ENCODE data around the gene CTNNBIP1. TPM values are rescaled to one million over a fixed set of nuclear protein-coding genes. Genes with fewer than 3 reads are reported as not detected.

Gene CTNNBIP1
- total and polyA plus RNA-seq, 2 donors (not counting 1 experiment from before 2014, with no cell fraction given): 6.9 to 8.7 TPM

GRCh38 chr1:9865724-9866123 is 44.3 kb downstream of the CTNNBIP1 start:
- no peak overlapping the region for H3K9ac ChIP-seq (ENCODE audit: low read length)
- WGBS (ENCODE audit: insufficient coverage): 100% methylated on average over 2 of the region's 2 CpGs
- intact Hi-C loops (cut with micrococcal nuclease): loop anchor here (5.0 to 10.0 kb wide), 2 partner anchors 43 to 141 kb away; partner anchors contain the start of gene CLSTN1
- H3K27me3 ChIP-seq (replicated peaks in 1 of 4; ENCODE audit: control extremely low read depth in 1 of 4, control insufficient read depth in 3 of 4, insufficient read depth in 4 of 4, low read length in 3 of 4): no peaks in the 10 kb centered on the region
- H3K4me3 Mint-ChIP-seq: no peak overlapping the region
- POLR2A ChIA-PET: no interaction called here
- H4K20me1 ChIP-seq (ENCODE audit: control insufficient read depth, insufficient read depth, low read length, poor library complexity, severe bottlenecking): no peaks in the 10 kb centered on the region
- no peak overlapping the region for H3K27ac Mint-ChIP-seq
- peaks cover 0 to 8% of the 10 kb centered on the region in 2 donors for H3K4me1 ChIP-seq (ENCODE audit: control insufficient read depth in 2 of 2, insufficient read depth in 2 of 2, low read length in 2 of 2)
- no peak overlapping the region for H3K27ac ChIP-seq (ENCODE audit: low read length in 2 of 2)
- H2AFZ ChIP-seq (ENCODE audit: insufficient read depth, low read depth, low read length, poor library complexity, severe bottlenecking): no peak overlapping the region
- H3K27me3 Mint-ChIP-seq: no peaks in the 10 kb centered on the region
- no peaks in the 10 kb centered on the region for H3K9me3 Mint-ChIP-seq (ENCODE audit: insufficient read depth)
- peaks cover 3% of the 10 kb centered on the region for H3K4me1 Mint-ChIP-seq
- TF ChIP-seq EZH2 (IDR thresholded peaks at IDR 0.05; ENCODE audit: borderline replicate concordance, insufficient read depth, low read depth, low read length, poor library complexity, severe bottlenecking): no peak
- TF ChIP-seq CTCF (IDR thresholded peaks at IDR 0.05): no peak
- H3K36me3 ChIP-seq (replicated peaks in 1 of 2; ENCODE audit: control extremely low read depth in 1 of 2, control insufficient read depth in 1 of 2, extremely low read depth in 1 of 2, insufficient read depth in 2 of 2, low read length in 1 of 2): peaks cover 0 to 7% of the 10 kb centered on the region in 2 experiments
- CTCF ChIA-PET: interaction anchor here (0.8 to 14.9 kb wide), 11 partner anchors 10 to 251 kb away, joined by 3 to 281 read pairs (median 3); no protein-coding TSS in a partner anchor
- no peak for ATAC-seq (ENCODE audit: low read depth)
- peaks cover 6% of the 10 kb centered on the region for H3K79me2 ChIP-seq (ENCODE audit: control insufficient read depth, insufficient read depth, low read length)
- DNase-seq: no peak
- no peaks in the 10 kb centered on the region for H3K9me3 ChIP-seq (ENCODE audit: control extremely low read depth in 1 of 3, control insufficient read depth in 2 of 3, insufficient read depth in 1 of 3, low read length in 2 of 3)
- no peak overlapping the region for H3K4me3 ChIP-seq (ENCODE audit: control extremely low read depth in 1 of 5, extremely low read depth in 1 of 5, insufficient read depth in 1 of 5, low read depth in 2 of 5, low read length in 4 of 5)
- no peak overlapping the region for H3K4me2 ChIP-seq (replicated peaks; ENCODE audit: low read depth, low read length, poor library complexity, severe bottlenecking)

GRCh38 chr1:9863371-9863770 is 46.7 kb downstream of the CTNNBIP1 start:
- intact Hi-C loops (cut with micrococcal nuclease): loop anchor here (10.0 kb wide), 1 partner anchor 139 kb away; no protein-coding TSS in a partner anchor
- POLR2A ChIA-PET: interaction anchor here (0.6 kb wide), 1 partner anchor 67 kb away, joined by 3 read pairs; no protein-coding TSS in a partner anchor

More at GRCh38 chr1:9863371-9863770, 46.7 kb downstream of the CTNNBIP1 start:
- no peaks in the 10 kb centered on the region for H3K27me3 Mint-ChIP-seq
- H4K20me1 ChIP-seq (ENCODE audit: control insufficient read depth, insufficient read depth, low read length, poor library complexity, severe bottlenecking): no peaks in the 10 kb centered on the region
- H3K9me3 ChIP-seq (ENCODE audit: control extremely low read depth in 1 of 3, control insufficient read depth in 2 of 3, insufficient read depth in 1 of 3, low read length in 2 of 3): no peaks in the 10 kb centered on the region
- H3K9ac ChIP-seq (ENCODE audit: low read length): no peak overlapping the region
- peaks cover 3% of the 10 kb centered on the region for H3K4me1 Mint-ChIP-seq
- DNase-seq: no peak
- peaks cover 0 to 8% of the 10 kb centered on the region in 2 donors for H3K4me1 ChIP-seq (ENCODE audit: control insufficient read depth in 2 of 2, insufficient read depth in 2 of 2, low read length in 2 of 2)
- ATAC-seq (ENCODE audit: low read depth): no peak
- H3K4me2 ChIP-seq (replicated peaks; ENCODE audit: low read depth, low read length, poor library complexity, severe bottlenecking): no peak overlapping the region
- no peaks in the 10 kb centered on the region for H3K36me3 ChIP-seq (replicated peaks in 1 of 2; ENCODE audit: control extremely low read depth in 1 of 2, control insufficient read depth in 1 of 2, extremely low read depth in 1 of 2, insufficient read depth in 2 of 2, low read length in 1 of 2)
- H3K27me3 ChIP-seq (replicated peaks in 1 of 4; ENCODE audit: control extremely low read depth in 1 of 4, control insufficient read depth in 3 of 4, insufficient read depth in 4 of 4, low read length in 3 of 4): no peaks in the 10 kb centered on the region
- CTCF ChIA-PET: interaction anchor here (0.9 to 14.9 kb wide), 6 partner anchors 9 to 368 kb away, joined by 3 to 281 read pairs (median 10); no protein-coding TSS in a partner anchor
- H3K79me2 ChIP-seq (ENCODE audit: control insufficient read depth, insufficient read depth, low read length): peaks cover 6% of the 10 kb centered on the region
- no peak overlapping the region for H3K27ac ChIP-seq (ENCODE audit: low read length in 2 of 2)
- 94% methylated on average over 9 of the region's 10 CpGs for WGBS (ENCODE audit: insufficient coverage)
- no peaks in the 10 kb centered on the region for H3K9me3 Mint-ChIP-seq (ENCODE audit: insufficient read depth)
- no peak overlapping the region for H3K4me3 Mint-ChIP-seq
- H3K27ac Mint-ChIP-seq: no peak overlapping the region
- H2AFZ ChIP-seq (ENCODE audit: insufficient read depth, low read depth, low read length, poor library complexity, severe bottlenecking): no peak overlapping the region
- no peak overlapping the region for H3K4me3 ChIP-seq (ENCODE audit: control extremely low read depth in 1 of 5, extremely low read depth in 1 of 5, insufficient read depth in 1 of 5, low read depth in 2 of 5, low read length in 4 of 5)
- TF ChIP-seq EZH2 (IDR thresholded peaks at IDR 0.05; ENCODE audit: borderline replicate concordance, insufficient read depth, low read depth, low read length, poor library complexity, severe bottlenecking) (no peak), CTCF (IDR thresholded peaks at IDR 0.05) (no peak)
